GM10266 (cell line): Measurements from ENCODE around the gene SAG.

Source experiments
- DNase-seq: peaks from one replicate; pipeline ENCODE4 v3.0.0; 2012; ENCODE audit errors: extremely low spot score
- TF ChIP-seq, protein P1 (sequence below): IDR thresholded peaks from 2 replicates; pipeline ENCODE4 v1.5.1; 2012; ENCODE audit warnings: mild to moderate bottlenecking, low read depth; ENCODE audit not compliant: control insufficient read depth, insufficient read depth; ENCODE audit errors: missing control alignments

SAG gene

DNA sequence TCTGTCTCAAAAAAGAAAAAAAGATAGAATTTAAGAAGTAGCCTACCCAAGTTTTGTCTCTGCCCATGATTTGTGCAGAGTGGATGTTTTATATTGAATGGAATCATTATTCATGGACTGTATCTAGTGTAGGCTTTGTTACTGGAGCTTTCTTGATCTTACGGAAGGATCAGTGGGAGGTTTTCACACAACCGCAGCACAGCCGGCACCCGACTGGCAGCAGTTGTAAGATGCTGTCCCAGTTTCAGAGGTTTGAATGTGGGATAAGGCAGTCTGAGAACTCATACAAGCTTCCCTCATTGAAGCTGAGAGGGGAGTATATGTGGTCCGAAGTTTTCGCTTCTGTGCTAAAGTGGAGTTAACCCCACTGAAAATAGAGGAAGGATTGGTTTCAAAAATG is 19.7 kb upstream of the SAG start:
- TF ChIP-seq, protein P1, sequence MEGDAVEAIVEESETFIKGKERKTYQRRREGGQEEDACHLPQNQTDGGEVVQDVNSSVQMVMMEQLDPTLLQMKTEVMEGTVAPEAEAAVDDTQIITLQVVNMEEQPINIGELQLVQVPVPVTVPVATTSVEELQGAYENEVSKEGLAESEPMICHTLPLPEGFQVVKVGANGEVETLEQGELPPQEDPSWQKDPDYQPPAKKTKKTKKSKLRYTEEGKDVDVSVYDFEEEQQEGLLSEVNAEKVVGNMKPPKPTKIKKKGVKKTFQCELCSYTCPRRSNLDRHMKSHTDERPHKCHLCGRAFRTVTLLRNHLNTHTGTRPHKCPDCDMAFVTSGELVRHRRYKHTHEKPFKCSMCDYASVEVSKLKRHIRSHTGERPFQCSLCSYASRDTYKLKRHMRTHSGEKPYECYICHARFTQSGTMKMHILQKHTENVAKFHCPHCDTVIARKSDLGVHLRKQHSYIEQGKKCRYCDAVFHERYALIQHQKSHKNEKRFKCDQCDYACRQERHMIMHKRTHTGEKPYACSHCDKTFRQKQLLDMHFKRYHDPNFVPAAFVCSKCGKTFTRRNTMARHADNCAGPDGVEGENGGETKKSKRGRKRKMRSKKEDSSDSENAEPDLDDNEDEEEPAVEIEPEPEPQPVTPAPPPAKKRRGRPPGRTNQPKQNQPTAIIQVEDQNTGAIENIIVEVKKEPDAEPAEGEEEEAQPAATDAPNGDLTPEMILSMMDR: no peak
- no peak for DNase-seq

DNA sequence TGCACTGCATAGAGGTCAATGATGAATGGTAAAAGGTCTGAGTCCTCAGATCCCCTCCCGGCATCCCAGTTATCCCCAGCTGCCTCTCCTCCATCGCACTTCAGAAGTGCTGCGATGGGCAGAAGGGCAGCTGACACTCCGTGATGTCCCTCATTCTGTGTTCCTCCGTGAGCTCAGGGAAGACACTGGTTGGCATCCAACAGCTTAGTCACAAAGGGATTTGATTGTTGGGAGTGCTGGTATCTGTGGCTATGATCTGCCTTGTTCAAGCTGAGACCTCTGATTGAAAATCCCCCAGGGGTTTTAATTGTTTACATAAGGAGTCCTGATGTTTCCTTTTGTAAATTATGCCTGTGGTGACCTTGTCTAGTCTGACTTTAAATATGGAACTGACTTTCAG is 19.0 kb upstream of the SAG start:
- TF ChIP-seq, protein P1: no peak

DNA sequence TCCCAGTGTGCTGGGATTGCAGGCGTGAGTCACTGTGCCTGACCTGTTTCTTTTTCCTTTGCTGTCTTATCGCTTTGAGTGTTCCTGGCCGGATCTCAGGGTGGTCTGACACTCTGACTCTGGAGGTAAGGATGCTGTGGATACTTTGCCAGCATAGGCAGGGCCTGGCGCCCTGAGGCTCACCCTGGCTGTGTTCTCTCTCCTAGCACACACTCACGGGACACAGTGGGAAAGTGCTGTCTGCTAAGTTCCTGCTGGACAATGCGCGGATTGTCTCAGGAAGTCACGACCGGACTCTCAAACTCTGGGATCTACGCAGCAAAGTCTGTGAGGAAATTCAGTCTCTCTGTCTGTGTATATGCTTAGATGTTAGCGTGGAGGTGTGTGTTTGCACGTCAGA is 18.0 kb upstream of the SAG start:
- no peak for DNase-seq
- TF ChIP-seq, protein P1: no peak

More for the DNA sequence above, 19.0 kb upstream of the SAG start:
- DNase-seq: no peak

DNA sequence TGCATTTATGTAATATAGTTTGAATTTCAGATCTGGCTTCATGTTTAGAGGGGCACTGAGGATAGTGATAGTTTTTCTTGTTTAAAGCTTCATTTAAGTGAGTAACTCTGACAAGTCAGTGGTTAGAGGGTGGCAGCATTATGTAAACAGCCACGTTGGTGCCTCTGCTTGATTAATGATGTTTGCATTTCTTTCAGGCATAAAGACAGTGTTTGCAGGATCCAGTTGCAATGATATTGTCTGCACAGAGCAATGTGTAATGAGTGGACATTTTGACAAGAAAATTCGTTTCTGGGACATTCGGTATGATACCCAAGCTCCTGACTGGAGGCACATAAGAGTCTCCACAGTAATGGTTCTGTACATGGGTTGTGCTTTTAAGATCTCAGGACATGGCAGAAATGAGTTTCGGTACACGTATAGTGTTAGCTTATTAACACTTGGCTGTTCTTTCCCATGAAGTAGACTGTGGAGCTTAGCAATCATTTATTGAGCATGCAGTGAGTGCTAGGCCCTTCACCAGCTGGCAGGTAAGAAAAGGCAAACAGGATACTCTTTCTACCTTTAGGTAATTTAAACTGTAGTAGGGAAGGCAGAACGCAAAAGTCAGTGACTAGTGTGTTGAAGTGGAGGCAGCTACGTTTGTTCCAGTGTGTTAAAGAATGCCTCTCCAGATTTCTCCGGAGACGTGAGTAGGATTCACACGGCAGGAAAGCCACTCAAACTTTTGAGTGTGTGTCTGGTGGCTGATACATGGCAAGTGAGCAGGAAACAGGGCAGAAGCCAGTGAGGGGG is 17.4 kb upstream of the SAG start:
- TF ChIP-seq, protein P1: no peak
- no peak for DNase-seq

DNA sequence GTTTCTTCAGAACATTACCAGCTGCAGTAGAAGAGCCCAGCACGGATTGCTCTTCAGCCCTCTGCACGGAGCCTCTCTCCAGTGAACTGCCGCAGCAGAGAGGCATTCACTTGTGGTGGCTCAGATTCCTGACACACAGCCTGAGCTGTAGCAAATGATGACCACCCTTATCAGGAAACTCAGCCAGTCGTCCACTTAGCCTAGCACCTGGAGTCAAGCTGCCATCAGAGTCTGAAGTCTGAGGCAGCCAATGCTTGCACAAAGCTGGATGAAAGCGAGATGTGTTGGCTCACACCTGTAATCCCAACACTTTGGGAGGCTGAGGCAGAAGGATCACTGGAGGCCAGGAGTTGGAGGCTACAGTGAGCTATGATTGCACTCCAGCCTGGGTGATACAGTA is 11.7 kb upstream of the SAG start:
- TF ChIP-seq, protein P1: no peak

DNA sequence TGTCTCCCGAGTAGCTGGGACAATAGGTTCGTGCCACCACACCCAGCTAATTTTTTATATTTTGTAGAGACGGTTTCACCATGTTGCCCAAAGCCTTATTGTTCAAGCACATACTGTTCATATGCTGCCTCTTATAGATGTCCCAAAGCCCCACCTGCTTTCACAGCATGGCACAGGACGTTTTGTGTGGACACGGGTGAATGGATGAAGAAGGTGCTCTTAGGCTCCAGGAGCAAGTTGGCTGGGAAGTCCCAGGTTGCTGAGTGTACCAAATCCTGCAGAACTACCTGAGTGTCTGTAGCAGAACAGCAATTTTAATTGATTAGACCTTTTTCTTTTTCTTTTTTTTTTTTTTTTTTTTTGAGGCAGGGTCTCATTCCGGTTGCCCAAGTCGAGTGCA is 10.5 kb upstream of the SAG start:
- TF ChIP-seq, protein P1: no peak
- no peak for DNase-seq

More for the DNA sequence above, 11.7 kb upstream of the SAG start:
- DNase-seq: no peak

DNA sequence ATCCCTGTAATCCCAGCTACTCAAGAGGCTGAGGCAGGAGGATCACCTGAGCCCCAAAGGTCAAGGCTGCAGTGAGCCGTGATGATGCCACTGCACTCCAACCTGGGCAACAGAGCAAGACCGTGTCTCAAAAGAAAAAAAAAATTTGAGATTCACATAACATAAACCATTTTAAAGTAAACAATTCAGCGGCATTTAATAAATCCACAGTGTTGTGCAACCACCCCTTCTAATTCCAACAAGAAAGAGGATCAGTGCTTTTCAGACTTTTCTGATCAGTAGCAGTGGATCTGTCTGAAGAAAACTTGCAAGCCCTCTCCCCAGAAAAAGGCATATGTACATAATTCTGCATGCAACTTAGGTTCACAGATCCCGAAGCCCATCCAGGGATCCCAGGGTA is 7.2 kb upstream of the SAG start:
- TF ChIP-seq, protein P1: no peak

More for the DNA sequence above, 7.2 kb upstream of the SAG start:
- no peak for DNase-seq
